HFF-Myc (cell line): Measurements from ENCODE around the gene EXOC4.

Source experiments
- DNase-seq: peaks from one replicate; pipeline ENCODE4 v3.0.0-alpha.2; 2011; ENCODE audit warnings: low read depth; ENCODE audit errors: extremely low read depth
- H3K4me3 ChIP-seq: replicated peaks from 2 replicates; pipeline ENCODE4 v1.5.1; 2011; ENCODE audit warnings: low read depth, mild to moderate bottlenecking, control low read depth, low read length
- CTCF ChIP-seq: IDR thresholded peaks from 2 replicates; pipeline ENCODE4 v1.5.1; 2012; ENCODE audit warnings: mild to moderate bottlenecking, low read depth, low read length, control low read depth; ENCODE audit errors: missing control alignments

The EXOC4 gene

GRCh38 chr7:133297093-133297492 is 44.2 kb downstream of the EXOC4 start:
- no peak overlapping the region for H3K4me3 ChIP-seq
- no peak for DNase-seq
- TF ChIP-seq CTCF: no peak

- DNase-seq: no peak
- H3K4me3 ChIP-seq: no peak overlapping the region
- no peak for TF ChIP-seq CTCF
These were observed 45.2 kb downstream of the EXOC4 start for GRCh38 chr7:133298080-133298479.

DNA sequence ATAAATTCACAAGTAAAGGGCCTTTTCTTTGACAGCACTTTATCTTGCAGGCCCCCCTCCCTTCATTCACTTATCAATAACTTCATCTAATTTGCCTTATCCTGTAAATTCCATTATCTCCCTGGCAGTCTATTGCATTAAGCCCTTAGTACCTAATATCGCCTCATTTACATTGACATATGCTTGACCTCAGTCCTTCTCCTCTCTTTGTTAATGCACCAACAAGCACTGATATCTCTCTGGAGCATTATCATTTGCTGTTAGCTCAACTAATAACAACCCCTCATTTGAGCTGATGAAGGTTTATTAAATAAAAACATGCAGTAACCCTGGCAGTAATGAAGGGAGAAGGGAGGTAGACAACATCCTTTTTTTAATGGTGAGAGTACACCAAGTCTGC is 46.8 kb downstream of the EXOC4 start:
- TF ChIP-seq CTCF: no peak
- no peak for DNase-seq

GRCh38 chr7:133300088-133300487 is 47.2 kb downstream of the EXOC4 start:
- H3K4me3 ChIP-seq: no peak overlapping the region
- DNase-seq: no peak
- no peak for TF ChIP-seq CTCF

More for the DNA sequence above, 46.8 kb downstream of the EXOC4 start:
- H3K4me3 ChIP-seq: no peak overlapping the region

GRCh38 chr7:133300811-133301210 is 47.9 kb downstream of the EXOC4 start:
- DNase-seq: no peak
- no peak for TF ChIP-seq CTCF
- H3K4me3 ChIP-seq: no peak overlapping the region

- DNase-seq: no peak
- H3K4me3 ChIP-seq: no peak overlapping the region
- TF ChIP-seq CTCF: no peak
These were observed 48.6 kb downstream of the EXOC4 start for GRCh38 chr7:133301444-133301843.

DNA sequence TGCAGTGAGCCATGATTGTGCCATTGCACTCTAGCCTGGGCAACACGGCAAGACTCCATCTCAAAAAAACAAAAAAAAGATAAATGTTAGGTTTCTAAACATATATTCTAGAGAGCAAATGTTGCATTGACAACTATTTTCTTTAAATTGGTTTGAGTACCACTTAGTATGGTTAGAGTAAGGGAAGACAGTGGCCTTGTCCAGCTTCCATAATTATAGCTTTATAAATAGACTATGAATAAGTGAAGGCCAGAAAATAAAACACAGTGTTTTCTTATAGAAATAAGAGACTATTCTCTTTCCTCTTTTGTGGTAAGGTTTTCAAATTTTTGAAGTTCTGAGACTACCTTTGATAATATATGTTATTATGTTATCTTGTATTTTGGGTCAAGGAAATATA is 50.5 kb downstream of the EXOC4 start:
- no peak for DNase-seq
- TF ChIP-seq CTCF: no peak
- H3K4me3 ChIP-seq: no peak overlapping the region
